MM.1S (cell line): ENCODE results near the gene SRCIN1.

Source experiments
- DNase-seq: peaks from one replicate; pipeline ENCODE4 v3.0.0-alpha.2; 2015
- H2AFZ ChIP-seq: fragments of 300-600 bp; sonication (generic); 2 replicates; pipeline ENCODE4 v1.6.0; 2016; ENCODE audit warnings: antibody characterized with exemption, low read length
- H3F3A ChIP-seq: fragments of 300-600 bp; sonication (generic); 2 replicates; pipeline ENCODE4 v1.6.1; 2016; ENCODE audit warnings: mild to moderate bottlenecking, antibody characterized with exemption, low read length, moderate library complexity, mixed read lengths; ENCODE audit not compliant: insufficient read depth
- H3K27ac ChIP-seq: fragments of 300-600 bp; sonication (generic); 2 replicates; pipeline ENCODE4 v1.5.1; 2016; ENCODE audit warnings: mild to moderate bottlenecking, low read length
- H3K27me3 ChIP-seq: fragments of 300-600 bp; sonication (generic); replicated peaks from 2 replicates; pipeline ENCODE4 v1.6.0; 2016; ENCODE audit warnings: low read length; ENCODE audit not compliant: insufficient read depth
- H3K36me3 ChIP-seq: fragments of 300-600 bp; sonication (generic); replicated peaks from 2 replicates; pipeline ENCODE4 v1.6.1; 2016; ENCODE audit warnings: mild to moderate bottlenecking, low read length, mixed read lengths; ENCODE audit not compliant: insufficient read depth
- H3K4me1 ChIP-seq: fragments of 300-600 bp; sonication (generic); 2 replicates; pipeline ENCODE4 v1.6.1; 2016; ENCODE audit warnings: low read length, mixed read lengths
- H3K4me2 ChIP-seq: fragments of 300-600 bp; sonication (generic); 2 replicates; pipeline ENCODE4 v1.6.0; 2016; ENCODE audit warnings: low read depth, low read length
- H3K4me3 ChIP-seq: fragments of 300-600 bp; sonication (generic); 2 replicates; pipeline ENCODE4 v1.5.1; 2016; ENCODE audit warnings: low read length, mixed read lengths
- H3K79me2 ChIP-seq: fragments of 300-600 bp; sonication (generic); 2 replicates; pipeline ENCODE4 v1.6.1; 2016; ENCODE audit warnings: mixed run types, low read length, mixed read lengths
- H3K9ac ChIP-seq: fragments of 300-600 bp; sonication (generic); 2 replicates; pipeline ENCODE4 v1.6.1; 2016; ENCODE audit warnings: low read length, mixed read lengths
- H3K9me2 ChIP-seq: fragments of 300-600 bp; sonication (generic); replicated peaks from 2 replicates; pipeline ENCODE4 v1.6.1; 2016; ENCODE audit warnings: mild to moderate bottlenecking, low read length, mixed read lengths; ENCODE audit not compliant: insufficient read depth
- H3K9me3 ChIP-seq: fragments of 300-600 bp; sonication (generic); replicated peaks from 2 replicates; pipeline ENCODE4 v1.6.1; 2016; ENCODE audit warnings: mild to moderate bottlenecking, low read length, mixed read lengths; ENCODE audit not compliant: insufficient read depth
- H4K20me1 ChIP-seq: fragments of 300-600 bp; sonication (generic); 2 replicates; pipeline ENCODE4 v1.6.1; 2016; ENCODE audit warnings: mild to moderate bottlenecking, low read length, moderate library complexity, mixed read lengths; ENCODE audit not compliant: insufficient read depth
- EZH2 ChIP-seq: fragments of 300-600 bp; sonication (generic); optimal IDR thresholded peaks from 2 replicates; pipeline ENCODE3; 2017; ENCODE audit warnings: low read depth, mild to moderate bottlenecking, antibody characterized with exemption, low read length, mixed read lengths
- EZH2phosphoT487 ChIP-seq: fragments of 300-600 bp; sonication (generic); IDR thresholded peaks from 2 replicates; pipeline ENCODE4 v1.6.1; 2018; ENCODE audit warnings: antibody characterized with exemption, low read length
- TF ChIP-seq, protein P1 (sequence below): fragments of 300-600 bp; sonication (generic); IDR thresholded peaks from 2 replicates; pipeline ENCODE4 v1.5.1; 2016; ENCODE audit warnings: antibody characterized with exemption, low read length, mixed read lengths

Gene SRCIN1

GRCh38 chr17:38563362-38564253 lies 42.1 kb downstream of the SRCIN1 start:
- H3K4me1 ChIP-seq = peaks cover 8% of the 10 kb centered on the region
- no peaks in the 10 kb centered on the region for H3K79me2 ChIP-seq
- H3K36me3 ChIP-seq = no peaks in the 10 kb centered on the region
- H4K20me1 ChIP-seq = no peaks in the 10 kb centered on the region
- H3F3A ChIP-seq = peaks cover 7% of the 10 kb centered on the region; the same call in 1 of the 2 replicates
- TF ChIP-seq, protein P1, sequence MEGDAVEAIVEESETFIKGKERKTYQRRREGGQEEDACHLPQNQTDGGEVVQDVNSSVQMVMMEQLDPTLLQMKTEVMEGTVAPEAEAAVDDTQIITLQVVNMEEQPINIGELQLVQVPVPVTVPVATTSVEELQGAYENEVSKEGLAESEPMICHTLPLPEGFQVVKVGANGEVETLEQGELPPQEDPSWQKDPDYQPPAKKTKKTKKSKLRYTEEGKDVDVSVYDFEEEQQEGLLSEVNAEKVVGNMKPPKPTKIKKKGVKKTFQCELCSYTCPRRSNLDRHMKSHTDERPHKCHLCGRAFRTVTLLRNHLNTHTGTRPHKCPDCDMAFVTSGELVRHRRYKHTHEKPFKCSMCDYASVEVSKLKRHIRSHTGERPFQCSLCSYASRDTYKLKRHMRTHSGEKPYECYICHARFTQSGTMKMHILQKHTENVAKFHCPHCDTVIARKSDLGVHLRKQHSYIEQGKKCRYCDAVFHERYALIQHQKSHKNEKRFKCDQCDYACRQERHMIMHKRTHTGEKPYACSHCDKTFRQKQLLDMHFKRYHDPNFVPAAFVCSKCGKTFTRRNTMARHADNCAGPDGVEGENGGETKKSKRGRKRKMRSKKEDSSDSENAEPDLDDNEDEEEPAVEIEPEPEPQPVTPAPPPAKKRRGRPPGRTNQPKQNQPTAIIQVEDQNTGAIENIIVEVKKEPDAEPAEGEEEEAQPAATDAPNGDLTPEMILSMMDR = no peak
- TF ChIP-seq EZH2phosphoT487 = no peak; the same call in 1 of the 2 replicates
- peak; percentile 86 for TF ChIP-seq EZH2
- H3K4me3 ChIP-seq = no peak overlapping the region
- no peak overlapping the region for H2AFZ ChIP-seq
- H3K27ac ChIP-seq = no peak overlapping the region
- H3K9me3 ChIP-seq = no peaks in the 10 kb centered on the region
- DNase-seq = no peak
- no peaks in the 10 kb centered on the region for H3K9me2 ChIP-seq
- H3K9ac ChIP-seq = no peak overlapping the region
- H3K27me3 ChIP-seq = peaks cover 83% of the 10 kb centered on the region
- H3K4me2 ChIP-seq = no peak overlapping the region

DNA sequence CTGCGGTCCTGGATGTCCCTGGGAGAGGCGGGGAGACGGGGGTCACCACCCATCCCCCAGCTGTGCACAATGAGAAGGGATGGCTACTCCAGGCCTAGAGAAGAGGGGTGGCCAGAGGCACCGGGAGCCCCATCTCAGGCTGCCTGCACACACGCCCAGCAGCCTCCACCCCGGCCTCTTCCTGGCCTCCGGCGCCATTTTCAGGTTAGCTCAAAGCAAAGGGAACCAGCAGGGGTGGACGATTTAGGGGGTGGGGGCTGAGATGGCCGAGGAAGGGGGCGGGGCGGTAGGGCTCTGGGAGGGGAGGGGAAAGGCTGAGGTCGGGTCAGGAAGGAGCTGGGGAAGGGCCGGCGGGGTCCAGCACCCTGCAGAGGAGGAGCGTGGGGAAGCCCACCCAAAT lies 42.8 kb downstream of the SRCIN1 start:
- H3K79me2 ChIP-seq = no peaks in the 10 kb centered on the region
- no peaks in the 10 kb centered on the region for H3K36me3 ChIP-seq
- no peak overlapping the region for H3K9ac ChIP-seq
- H3K4me2 ChIP-seq = no peak overlapping the region
- TF ChIP-seq EZH2 (no peak), EZH2phosphoT487 (no peak)
- TF ChIP-seq, protein P1 = no peak
- H2AFZ ChIP-seq = no peak overlapping the region
- H3K9me2 ChIP-seq = no peaks in the 10 kb centered on the region
- peaks cover 8% of the 10 kb centered on the region for H3K4me1 ChIP-seq
- no peak overlapping the region for H3K4me3 ChIP-seq
- no peaks in the 10 kb centered on the region for H4K20me1 ChIP-seq
- peaks cover 10% of the 10 kb centered on the region; the same call in 1 of the 2 replicates for H3F3A ChIP-seq
- peaks cover 76% of the 10 kb centered on the region for H3K27me3 ChIP-seq
- no peak for DNase-seq
- H3K27ac ChIP-seq = no peak overlapping the region
- no peaks in the 10 kb centered on the region for H3K9me3 ChIP-seq

DNA sequence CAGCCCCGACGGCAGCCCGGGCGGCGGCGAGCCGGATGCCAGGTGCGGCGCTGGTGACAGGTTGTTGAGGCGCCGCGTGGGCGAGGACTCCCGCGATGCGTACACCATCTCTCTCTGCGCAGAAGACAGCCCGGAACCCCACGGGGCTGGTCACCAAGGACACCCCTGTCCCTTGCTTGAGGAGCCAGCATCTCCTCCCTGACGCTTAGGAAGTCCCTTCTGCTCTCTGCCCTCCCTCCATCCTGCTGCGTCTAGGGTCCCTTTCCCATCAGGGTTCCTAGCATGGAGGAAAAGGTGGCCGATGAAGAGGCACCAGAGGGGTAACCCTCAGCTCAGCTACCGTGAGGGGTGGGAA lies 43.6 kb downstream of the SRCIN1 start:
- no peaks in the 10 kb centered on the region for H3K79me2 ChIP-seq
- peaks cover 13% of the 10 kb centered on the region for H3K4me1 ChIP-seq
- no peak overlapping the region for H3K4me2 ChIP-seq
- no peak overlapping the region for H2AFZ ChIP-seq
- no peak overlapping the region for H3K4me3 ChIP-seq
- H3K27me3 ChIP-seq = peaks cover 69% of the 10 kb centered on the region
- no peak overlapping the region for H3K9ac ChIP-seq
- H3K27ac ChIP-seq = no peak overlapping the region
- peaks cover 10% of the 10 kb centered on the region; the same call in 1 of the 2 replicates for H3F3A ChIP-seq
- no peaks in the 10 kb centered on the region for H3K9me2 ChIP-seq
- TF ChIP-seq EZH2phosphoT487 (no peak), EZH2 (no peak)
- TF ChIP-seq, protein P1 = no peak
- H3K36me3 ChIP-seq = no peaks in the 10 kb centered on the region
- no peak for DNase-seq
- H4K20me1 ChIP-seq = no peaks in the 10 kb centered on the region
- no peaks in the 10 kb centered on the region for H3K9me3 ChIP-seq
